Retinal pigment epithelial cell (primary cell): ENCODE results near the gene DNM2.

Experiments
- DNase-seq: peaks from one replicate; pipeline ENCODE4 v3.0.0-alpha.2; 2010; ENCODE audit warnings: low read depth
- H3K4me3 ChIP-seq: 2 replicates; pipeline ENCODE4 v1.5.1; 2011; ENCODE audit warnings: mild to moderate bottlenecking, low read length, control low read depth, moderate library complexity
- TF ChIP-seq, protein P1 (sequence below): conservative IDR thresholded peaks from 2 replicates; pipeline ENCODE4 v1.5.1; 2011; ENCODE audit warnings: low read depth, low read length, control low read depth, inconsistent platforms

Gene DNM2

DNA sequence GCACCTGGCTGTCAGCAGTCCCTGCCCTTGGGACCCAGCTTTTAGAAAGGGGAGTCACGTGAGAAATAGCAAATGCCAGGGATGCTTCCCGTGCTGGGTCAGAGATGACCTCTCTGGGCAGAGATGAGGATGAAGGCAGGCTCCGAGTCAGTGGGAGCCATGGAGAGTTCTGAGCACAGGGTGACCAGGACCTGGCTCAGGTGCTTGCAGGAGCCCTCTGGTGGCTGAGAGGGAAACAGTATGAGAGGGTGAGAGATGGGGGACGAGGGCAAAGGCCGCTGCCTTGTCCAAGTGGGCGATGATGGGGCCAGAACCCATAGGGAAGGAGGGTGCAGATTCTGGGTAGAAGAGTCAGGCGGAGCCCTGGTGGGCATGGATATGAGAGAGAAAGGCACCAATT lies 102.3 kb downstream of the DNM2 start:
- no peak overlapping the region for H3K4me3 ChIP-seq
- TF ChIP-seq, protein P1, sequence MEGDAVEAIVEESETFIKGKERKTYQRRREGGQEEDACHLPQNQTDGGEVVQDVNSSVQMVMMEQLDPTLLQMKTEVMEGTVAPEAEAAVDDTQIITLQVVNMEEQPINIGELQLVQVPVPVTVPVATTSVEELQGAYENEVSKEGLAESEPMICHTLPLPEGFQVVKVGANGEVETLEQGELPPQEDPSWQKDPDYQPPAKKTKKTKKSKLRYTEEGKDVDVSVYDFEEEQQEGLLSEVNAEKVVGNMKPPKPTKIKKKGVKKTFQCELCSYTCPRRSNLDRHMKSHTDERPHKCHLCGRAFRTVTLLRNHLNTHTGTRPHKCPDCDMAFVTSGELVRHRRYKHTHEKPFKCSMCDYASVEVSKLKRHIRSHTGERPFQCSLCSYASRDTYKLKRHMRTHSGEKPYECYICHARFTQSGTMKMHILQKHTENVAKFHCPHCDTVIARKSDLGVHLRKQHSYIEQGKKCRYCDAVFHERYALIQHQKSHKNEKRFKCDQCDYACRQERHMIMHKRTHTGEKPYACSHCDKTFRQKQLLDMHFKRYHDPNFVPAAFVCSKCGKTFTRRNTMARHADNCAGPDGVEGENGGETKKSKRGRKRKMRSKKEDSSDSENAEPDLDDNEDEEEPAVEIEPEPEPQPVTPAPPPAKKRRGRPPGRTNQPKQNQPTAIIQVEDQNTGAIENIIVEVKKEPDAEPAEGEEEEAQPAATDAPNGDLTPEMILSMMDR = peak; percentile 50
- no peak for DNase-seq

DNA sequence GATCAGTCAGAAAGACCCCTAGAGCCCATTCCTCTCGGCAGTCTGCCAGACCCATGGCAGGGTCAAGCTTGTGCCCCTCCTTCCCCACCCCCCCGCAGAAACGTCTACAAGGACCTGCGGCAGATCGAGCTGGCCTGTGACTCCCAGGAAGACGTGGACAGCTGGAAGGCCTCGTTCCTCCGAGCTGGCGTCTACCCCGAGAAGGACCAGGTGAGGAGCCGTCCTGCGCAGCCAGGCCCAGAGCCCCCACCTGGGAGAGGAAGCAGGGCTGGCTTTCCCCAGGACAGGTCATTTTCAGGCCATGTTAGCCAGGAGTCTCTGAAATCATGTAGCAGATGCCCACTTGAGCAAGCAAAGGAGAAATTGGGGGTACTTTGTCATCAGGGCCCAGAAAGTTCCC lies 105.8 kb downstream of the DNM2 start:
- TF ChIP-seq, protein P1 = no peak

DNA sequence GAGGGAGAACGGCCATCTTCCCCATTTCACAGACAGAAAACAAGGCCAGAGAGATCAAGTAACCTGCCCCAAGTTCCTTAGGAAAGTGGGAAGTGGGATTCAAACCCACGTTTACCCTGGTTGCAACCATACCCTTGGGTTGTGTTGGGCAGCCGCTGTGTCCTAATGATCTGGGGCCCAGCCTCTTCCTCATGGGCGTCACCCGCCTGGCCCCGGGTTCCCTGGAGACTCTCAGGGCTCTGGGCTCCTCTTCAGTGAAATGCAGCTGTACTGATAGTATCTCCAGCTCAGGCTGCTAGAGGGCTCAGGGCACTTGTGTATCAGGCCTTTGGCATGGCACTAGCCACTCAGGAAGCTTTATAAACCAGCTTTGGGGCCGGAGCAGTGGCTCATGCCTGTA lies 108.4 kb downstream of the DNM2 start:
- DNase-seq = no peak
- H3K4me3 ChIP-seq = no peak overlapping the region
- TF ChIP-seq, protein P1 = no peak

More for the DNA sequence above, 105.8 kb downstream of the DNM2 start:
- no peak overlapping the region for H3K4me3 ChIP-seq
- DNase-seq = no peak

DNA sequence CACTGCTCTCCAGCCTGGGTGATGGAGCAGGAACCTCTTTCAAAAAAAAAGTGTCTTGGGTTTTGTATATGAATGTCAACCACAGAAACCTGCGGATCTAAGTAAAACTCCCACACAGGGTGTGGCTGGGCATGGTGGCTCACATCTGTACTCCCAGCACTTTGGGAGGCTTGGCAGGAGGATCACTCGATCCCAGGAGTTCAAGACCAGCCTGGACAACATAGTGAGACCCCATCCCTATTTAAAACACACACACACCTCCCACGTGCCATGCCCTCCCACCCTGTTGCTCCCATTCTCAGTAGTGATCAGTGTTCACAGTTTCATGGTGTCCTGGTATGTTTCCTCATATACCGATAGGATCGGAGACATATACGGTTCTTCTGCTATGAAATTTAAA lies 109.0 kb downstream of the DNM2 start:
- no peak for DNase-seq
- H3K4me3 ChIP-seq = no peak overlapping the region
- TF ChIP-seq, protein P1 = no peak

DNA sequence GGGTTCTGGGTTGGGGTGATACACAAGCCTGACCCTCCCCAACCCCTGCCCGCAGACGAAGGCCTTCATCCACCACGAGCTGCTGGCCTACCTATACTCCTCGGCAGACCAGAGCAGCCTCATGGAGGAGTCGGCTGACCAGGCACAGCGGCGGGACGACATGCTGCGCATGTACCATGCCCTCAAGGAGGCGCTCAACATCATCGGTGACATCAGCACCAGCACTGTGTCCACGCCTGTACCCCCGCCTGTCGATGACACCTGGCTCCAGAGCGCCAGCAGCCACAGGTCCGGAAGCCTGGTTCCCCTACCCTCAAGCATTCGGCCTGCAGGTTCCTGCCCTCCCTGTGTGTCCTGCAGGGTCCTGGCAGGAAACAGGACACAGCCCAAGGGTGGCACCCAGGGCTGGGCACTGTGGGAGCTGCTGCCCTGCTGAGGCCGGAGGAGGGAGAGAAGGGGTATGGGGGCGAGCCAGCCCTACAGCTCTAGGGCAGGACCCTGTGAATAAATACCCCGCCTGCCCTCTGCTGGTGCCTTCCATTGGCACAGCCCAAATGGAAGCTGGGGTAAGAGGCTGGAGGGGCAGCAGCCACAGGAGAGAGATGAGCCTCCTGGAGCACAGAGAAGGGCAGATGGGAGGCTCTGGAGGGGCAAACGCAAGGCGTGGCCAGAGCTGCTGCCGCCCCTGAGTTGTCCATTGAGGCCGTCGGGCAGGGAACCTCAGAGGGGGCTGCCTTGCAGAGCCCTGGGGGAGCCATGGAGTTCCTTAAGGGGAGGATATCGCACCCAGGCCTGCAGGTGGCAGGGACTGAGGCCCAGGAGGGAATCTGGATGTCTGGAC lies 111.3 kb downstream of the DNM2 start:
- TF ChIP-seq, protein P1 = no peak
- DNase-seq = no peak
- no peak overlapping the region for H3K4me3 ChIP-seq

DNA sequence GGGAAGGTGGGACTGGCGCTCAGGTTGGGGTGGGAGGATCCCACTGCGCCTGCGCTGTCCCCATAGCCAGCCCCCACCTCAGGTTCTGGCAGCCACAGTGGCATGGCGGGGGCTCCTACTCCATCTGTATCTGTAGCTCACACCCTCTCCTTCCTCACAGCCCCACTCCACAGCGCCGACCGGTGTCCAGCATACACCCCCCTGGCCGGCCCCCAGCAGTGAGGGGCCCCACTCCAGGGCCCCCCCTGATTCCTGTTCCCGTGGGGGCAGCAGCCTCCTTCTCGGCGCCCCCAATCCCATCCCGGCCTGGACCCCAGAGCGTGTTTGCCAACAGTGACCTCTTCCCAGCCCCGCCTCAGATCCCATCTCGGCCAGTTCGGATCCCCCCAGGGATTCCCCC lies 112.1 kb downstream of the DNM2 start:
- no peak for DNase-seq
- TF ChIP-seq, protein P1 = no peak
- H3K4me3 ChIP-seq = no peak overlapping the region

DNA sequence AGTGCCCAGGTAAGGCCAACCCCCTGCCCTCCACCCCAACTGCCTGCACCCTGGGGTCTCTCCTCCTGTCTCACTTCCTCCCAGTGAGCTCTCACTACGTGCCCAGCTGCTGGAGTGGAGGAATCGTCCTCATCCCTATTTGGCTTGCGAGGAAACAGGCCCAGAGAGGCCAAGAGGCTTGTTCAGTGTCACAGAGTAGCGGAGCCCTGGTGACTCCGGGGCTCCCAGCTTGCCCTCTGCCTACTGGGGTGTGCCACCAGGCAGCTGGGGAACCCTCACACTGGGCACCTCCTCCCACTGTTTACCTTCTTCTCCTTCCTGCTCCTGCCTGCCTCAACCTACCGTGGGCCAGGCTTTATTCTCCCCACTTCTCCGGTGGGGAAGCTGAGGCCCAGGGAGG lies 112.5 kb downstream of the DNM2 start:
- DNase-seq = no peak
- TF ChIP-seq, protein P1 = no peak
- H3K4me3 ChIP-seq = no peak overlapping the region
